GM20000 (cell line): Measurements from ENCODE around the gene MYO1D.

Experiments
- DNase-seq: peaks from one replicate; pipeline ENCODE4 v3.0.0; 2012; ENCODE audit warnings: low spot score
- TF ChIP-seq, protein P1 (sequence below): IDR thresholded peaks from 2 replicates; pipeline ENCODE4 v1.5.1; 2012; ENCODE audit warnings: mild to moderate bottlenecking, control low read depth; ENCODE audit errors: extremely low read depth, missing control alignments

The MYO1D gene

DNA sequence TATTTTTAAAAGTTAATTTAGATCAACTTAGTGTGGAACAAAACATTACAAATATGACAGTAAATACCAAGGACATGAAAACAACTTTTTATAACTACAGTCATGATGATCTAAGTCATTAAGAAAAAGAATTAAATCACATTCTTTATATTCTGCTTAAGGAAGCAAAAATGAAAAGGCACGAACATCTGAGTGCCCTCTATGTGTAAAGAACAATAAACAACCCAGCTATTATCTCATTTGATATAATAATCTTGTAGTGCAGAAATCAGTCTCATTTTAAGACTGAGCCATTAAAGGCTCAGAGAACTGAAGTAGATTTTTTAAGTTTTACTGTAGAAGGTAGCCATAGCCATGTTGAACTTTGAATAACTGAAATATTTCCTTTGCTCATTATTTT lies 13.4 kb downstream of the MYO1D start:
- TF ChIP-seq, protein P1, sequence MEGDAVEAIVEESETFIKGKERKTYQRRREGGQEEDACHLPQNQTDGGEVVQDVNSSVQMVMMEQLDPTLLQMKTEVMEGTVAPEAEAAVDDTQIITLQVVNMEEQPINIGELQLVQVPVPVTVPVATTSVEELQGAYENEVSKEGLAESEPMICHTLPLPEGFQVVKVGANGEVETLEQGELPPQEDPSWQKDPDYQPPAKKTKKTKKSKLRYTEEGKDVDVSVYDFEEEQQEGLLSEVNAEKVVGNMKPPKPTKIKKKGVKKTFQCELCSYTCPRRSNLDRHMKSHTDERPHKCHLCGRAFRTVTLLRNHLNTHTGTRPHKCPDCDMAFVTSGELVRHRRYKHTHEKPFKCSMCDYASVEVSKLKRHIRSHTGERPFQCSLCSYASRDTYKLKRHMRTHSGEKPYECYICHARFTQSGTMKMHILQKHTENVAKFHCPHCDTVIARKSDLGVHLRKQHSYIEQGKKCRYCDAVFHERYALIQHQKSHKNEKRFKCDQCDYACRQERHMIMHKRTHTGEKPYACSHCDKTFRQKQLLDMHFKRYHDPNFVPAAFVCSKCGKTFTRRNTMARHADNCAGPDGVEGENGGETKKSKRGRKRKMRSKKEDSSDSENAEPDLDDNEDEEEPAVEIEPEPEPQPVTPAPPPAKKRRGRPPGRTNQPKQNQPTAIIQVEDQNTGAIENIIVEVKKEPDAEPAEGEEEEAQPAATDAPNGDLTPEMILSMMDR, result no peak
- no peak for DNase-seq

GRCh38 chr17:32862940-32863339 lies 14.0 kb downstream of the MYO1D start:
- DNase-seq, result no peak

DNA sequence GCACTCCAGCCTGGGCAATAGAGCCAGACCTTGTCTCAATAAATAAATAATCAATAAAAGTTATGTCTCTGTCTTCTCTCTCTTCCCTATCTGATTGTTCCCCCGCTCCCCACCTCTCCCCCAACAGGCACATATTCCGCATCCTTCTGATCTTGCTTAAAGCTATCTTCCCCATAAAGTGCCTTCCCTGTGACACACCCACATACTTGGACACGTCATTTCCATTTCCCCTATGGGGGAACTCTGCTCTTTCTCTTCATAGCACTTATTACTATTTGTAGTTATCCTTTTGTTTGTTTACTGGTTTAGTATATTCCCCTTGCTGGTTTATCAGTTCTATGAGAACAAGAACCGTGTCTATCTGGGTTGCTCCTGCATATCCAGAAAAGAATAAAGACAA lies 14.9 kb downstream of the MYO1D start:
- DNase-seq, result no peak
- TF ChIP-seq, protein P1, result no peak

More at GRCh38 chr17:32862940-32863339, 14.0 kb downstream of the MYO1D start:
- TF ChIP-seq, protein P1, result no peak

DNA sequence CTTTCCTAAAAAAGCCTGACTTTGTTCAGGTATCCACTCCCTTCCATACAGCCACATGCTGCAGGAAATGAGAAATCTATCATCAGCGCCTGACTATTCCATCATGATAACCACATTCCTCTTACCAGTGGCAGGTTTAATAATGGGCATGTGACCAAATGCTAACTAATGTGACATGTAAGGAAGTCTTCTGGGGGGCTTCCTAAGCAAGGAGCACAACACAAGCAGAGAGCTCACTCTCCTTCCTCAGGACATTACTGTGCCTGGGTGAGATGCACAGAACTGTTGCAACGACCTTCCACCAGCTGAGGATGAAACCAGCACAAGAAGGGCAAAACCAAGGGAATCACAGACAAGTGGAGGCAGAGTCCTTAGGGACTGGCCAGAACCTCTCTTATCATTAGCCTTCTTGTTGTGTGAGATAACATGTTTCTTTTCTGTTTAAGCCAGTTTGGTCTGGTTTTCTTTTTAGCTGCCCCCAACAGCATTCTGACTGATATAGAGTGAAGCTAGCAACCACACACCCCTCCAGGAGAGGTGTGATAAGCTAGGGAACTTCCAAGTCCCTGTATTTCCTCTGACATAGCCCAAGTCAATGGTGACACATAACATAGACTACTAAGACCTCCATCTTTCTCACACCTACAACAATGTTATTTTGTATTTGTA lies 16.9 kb downstream of the MYO1D start:
- peak; percentile 38 for DNase-seq
- TF ChIP-seq, protein P1, result no peak

DNA sequence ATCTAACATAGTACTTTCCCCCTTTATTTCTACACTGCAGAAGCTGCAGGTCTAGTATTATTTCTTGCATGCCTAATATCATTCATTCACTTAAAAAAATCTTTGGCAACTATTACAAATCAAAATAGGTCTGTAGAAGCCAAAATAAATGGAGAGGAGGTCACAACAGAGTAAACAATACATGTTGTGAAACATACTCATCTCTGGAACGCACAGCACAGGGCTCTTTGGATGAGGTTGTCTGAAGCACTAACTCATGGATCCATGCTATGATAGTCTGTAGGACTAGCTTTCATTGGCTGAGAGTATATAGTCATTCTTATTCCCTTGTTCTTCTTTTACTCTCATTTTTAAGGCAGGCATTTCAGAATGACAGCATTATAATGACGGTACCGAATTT lies 21.3 kb downstream of the MYO1D start:
- DNase-seq, result no peak
- TF ChIP-seq, protein P1, result no peak

GRCh38 chr17:32854832-32855389 lies 22.0 kb downstream of the MYO1D start:
- TF ChIP-seq, protein P1, result no peak
- DNase-seq, result no peak

- TF ChIP-seq, protein P1, result no peak
- DNase-seq, result no peak
Observed at GRCh38 chr17:32854207-32854606, 22.7 kb downstream of the MYO1D start.
